GM19438 (cell line): ENCODE results near the gene CCDC121.
A peak's percentile ranks its signal among the peaks of the same experiment; 100 is the strongest.
"Not testable (repeated sequence)": the region's sequence is repeated elsewhere in the genome, so short reads cannot be mapped to it uniquely, and the experiment has no call there.

ENCODE experiments used
- ATAC-seq: cut with Tn5 transposase; IDR thresholded peaks from one replicate; pipeline ENCODE4 v1.9.1; 2021; ENCODE audit warnings: low read depth; ENCODE audit not compliant: unreplicated experiment

CCDC121 gene

GRCh38 chr2:27638037-27638637, 9.3 kb upstream of the CCDC121 start:
- ATAC-seq = no peak

DNA sequence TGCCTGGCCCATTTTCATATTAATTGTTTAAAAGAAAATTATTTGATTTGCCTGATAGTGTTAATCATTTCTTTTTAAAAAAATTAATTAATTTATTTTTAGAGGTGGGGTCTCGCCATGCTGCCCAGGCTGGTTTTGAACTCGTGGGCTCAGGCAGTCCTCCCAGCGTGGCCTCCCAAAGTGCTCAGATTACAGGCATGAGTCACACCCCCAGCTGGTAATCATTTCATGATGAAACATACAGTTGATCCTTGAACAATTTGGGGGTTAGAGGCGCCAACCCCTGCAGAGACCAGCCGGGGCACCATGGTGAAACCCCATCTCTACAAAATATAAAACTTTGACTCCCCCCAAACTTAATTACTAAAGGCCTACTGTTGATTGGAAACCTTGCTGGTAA, 8.0 kb upstream of the CCDC121 start:
- ATAC-seq = no peak

- ATAC-seq = no peak
These were observed 5.5 kb upstream of the CCDC121 start for GRCh38 chr2:27634291-27634690.

- ATAC-seq = not testable (repeated sequence)
These were observed 1.4 kb upstream of the CCDC121 start for GRCh38 chr2:27630257-27630656.

GRCh38 chr2:27627963-27628766, 647 bp downstream of the CCDC121 start:
- peak; percentile 18 for ATAC-seq

GRCh38 chr2:27626921-27627320, 1.9 kb downstream of the CCDC121 start:
- ATAC-seq = not testable (repeated sequence)

DNA sequence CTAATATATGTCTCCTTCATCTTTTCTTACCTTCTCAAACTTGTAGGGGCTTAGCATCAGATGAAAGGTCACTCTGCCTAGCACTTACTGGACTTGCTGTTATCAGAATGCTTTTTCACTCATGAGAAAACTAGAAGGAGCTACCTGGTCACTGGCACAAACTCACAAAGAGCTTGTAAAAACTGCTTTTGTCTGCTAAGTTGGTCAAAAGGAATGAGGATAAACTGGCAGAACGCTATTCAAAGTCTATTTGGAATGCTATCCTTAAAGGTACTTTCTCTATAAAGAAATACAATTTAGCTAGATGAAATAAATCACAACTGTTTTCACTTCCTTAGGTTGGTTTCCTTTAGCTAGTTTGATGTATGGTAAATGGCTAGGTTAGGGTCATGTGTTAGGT, 2.5 kb downstream of the CCDC121 start:
- ATAC-seq = not testable (repeated sequence)

GRCh38 chr2:27624943-27625342, 3.9 kb downstream of the CCDC121 start:
- no peak for ATAC-seq

GRCh38 chr2:27622921-27623384, 5.9 kb downstream of the CCDC121 start:
- no peak for ATAC-seq

GRCh38 chr2:27621524-27621923, 7.3 kb downstream of the CCDC121 start:
- no peak for ATAC-seq

- no peak for ATAC-seq
These were observed 13.5 kb downstream of the CCDC121 start for GRCh38 chr2:27615316-27615715.

DNA sequence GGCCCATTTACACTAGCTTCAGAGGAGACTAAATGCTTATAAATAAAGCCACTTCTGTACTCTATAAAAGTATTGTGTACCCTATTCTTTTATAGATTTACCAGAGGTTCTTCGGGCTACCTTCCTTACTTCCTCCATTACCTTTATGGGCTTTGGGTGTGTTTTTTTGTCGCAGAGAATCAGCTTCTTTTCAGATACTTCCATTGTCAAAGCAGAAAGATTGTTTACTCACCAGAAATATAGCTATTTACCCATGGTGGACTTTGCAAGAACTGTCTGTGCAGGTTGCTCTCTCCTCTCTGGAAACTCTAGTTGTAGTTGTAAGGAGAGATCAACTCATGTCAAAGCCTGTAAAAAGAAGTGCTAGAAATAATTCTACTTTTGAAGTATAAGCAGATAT, 14.8 kb downstream of the CCDC121 start:
- no peak for ATAC-seq

GRCh38 chr2:27606611-27607010, 22.2 kb downstream of the CCDC121 start:
- no peak for ATAC-seq

DNA sequence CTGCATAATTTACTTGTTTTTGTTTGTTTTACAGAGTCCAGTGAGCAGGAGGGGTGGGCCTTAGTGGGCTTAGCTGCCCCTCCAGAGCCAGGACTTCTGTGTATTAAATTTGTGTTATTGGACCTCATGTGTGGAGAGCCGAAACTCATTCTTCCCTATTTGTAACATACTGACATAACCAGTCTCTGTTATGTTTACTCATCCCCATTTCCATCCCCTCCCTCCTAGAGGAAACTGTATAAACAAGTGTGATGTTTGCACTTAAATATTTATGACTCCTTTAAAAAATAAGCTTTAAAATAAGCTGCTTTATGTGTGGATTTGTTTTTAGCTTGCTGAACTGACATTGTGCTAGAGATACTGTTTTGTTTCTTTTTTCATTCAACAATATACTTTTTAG, 32.2 kb downstream of the CCDC121 start:
- no peak for ATAC-seq

- not testable (repeated sequence) for ATAC-seq
These were observed 33.4 kb downstream of the CCDC121 start for GRCh38 chr2:27595412-27595811.

DNA sequence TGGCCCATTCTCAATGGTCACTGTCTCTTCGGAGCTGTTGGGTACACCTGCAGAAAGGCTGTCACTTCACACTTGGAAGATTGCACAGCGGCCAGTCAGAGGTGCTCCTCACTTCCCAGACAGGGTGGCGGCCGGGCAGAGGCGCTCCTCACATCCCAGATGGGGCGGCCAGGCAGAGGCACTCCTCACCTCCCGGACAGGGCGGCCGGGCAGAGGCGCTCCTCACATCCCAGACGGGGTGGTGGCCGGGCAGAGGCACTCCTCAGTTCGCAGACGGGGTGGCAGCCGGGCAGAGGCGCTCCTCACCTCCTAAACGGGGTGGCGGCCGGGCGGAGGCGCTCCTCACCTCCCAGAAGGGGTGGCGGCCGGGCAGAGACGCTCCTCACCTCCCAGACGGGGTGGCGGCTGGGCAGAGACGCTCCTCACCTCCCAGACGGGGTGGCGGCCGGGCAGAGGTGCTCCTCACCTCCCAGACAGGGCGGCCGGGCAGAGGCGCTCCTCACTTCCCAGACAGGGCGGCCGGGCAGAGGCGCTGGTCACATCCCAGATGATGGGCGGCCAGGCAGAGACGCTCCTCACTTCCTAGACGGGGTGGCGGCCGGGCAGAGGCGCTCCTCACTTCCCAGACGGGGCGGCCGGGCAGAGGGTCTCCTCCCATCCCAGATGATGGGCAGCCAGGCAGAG, 34.6 kb downstream of the CCDC121 start:
- ATAC-seq = not testable (repeated sequence)

DNA sequence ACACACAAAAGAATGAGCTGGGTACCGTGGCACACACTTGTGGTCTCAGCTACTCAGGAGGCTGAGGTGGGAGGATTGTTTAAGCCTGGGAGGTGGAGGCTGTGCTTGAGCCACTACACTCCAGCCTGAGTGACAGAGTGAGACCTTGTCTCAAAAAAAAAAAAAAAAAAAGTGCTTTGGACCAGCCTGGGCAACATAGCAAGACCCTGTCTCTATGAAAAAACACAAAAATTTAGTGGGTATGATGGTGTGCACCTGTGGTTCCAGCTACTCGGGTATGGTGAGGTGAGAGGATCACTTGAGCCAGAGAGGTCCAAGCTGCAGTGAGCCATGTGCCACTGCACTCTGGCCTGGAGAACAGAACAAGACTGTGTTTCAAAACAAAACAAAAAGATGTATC, 35.6 kb downstream of the CCDC121 start:
- ATAC-seq = no peak

DNA sequence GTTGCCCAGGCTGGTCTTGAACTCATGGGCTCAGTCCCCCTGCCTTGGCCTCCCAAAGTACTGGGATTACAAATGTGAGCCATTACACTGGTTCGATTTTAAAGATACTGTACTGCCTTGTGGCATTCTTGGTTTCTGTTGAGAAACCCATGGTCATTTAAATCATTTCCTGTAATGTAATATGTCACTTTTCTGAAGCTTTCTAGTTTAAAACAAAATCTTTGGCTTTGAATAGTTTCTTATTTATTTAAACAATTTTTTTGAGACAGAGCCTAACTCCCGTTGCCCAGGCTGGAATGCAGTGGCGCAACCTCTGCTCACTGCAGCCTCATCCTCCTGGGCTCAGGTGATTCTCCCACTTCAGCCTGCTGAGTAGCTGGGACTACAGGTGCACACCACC, 37.1 kb downstream of the CCDC121 start:
- ATAC-seq = no peak

DNA sequence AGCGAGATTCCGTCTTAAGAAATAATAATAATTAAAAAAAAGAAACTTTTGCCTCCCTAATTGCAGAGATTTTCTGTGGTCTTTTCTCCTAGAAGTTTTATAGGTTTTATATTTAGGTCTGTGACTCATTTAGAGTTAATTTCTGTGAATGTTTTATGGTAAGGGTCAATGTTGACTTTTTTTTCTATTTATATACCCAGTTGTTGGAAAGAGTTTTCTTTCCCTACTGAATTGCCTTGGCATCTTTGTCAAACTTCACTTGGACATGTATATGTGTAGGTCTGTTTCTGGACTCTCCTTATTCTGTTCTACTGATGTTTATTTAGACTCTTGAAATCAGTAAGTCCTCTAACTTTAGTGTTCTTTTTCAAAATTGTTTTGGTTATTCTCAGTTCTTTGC, 40.5 kb downstream of the CCDC121 start:
- no peak for ATAC-seq

DNA sequence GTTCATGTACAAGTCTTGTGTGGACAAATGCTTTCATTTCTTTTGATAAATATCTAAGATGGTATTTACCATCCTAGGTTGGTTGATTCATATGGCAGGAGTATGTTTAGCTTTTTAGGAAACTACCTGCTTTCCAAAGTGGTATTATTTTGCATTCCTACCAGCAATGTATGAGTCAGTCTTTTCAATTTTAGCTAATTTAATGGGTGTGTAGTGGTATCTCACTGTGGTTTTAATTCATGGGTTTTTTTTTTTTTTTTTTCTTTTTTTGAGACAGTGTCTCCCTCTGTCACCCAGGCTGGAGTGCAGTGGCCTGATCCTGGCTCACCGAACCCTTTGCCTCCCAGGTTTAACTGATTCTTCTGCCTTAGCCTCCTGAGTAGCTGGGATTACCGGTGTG, 41.8 kb downstream of the CCDC121 start:
- no peak for ATAC-seq

DNA sequence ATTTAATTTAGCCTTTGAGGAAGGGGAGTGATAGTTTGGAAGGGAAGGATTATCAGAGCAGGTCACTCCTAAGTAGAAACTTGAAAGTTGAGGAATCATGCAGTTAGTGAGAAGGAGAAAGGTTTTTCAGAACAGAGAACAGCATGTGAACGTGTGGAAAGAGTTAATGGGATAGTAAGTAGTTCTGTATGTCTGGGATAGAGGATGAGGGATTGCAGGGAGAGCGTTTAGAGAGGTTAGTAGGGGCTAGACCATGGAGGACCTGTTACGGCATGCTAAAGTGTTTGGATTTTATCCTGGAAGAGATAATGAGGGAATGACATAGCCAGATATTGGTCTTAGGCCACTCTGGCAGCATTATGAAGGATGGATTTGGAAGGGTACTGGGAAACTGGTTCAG, 44.2 kb downstream of the CCDC121 start:
- no peak for ATAC-seq
